NOMO-1 (cell line): ENCODE data around the gene SOS1.
A peak's percentile ranks its signal among the peaks of the same experiment; 100 is the strongest.
"Not testable (repeated sequence)": the region's sequence is repeated elsewhere in the genome, so short reads cannot be mapped to it uniquely, and the experiment has no call there.

Experiments used
- DNase-seq, 2 experiments: peaks; one replicate each; lab custom pipeline; 2025; ENCODE audit not compliant: unreplicated experiment in 2 of 2; lab: John Stamatoyannopoulos, UW

The SOS1 gene

DNA sequence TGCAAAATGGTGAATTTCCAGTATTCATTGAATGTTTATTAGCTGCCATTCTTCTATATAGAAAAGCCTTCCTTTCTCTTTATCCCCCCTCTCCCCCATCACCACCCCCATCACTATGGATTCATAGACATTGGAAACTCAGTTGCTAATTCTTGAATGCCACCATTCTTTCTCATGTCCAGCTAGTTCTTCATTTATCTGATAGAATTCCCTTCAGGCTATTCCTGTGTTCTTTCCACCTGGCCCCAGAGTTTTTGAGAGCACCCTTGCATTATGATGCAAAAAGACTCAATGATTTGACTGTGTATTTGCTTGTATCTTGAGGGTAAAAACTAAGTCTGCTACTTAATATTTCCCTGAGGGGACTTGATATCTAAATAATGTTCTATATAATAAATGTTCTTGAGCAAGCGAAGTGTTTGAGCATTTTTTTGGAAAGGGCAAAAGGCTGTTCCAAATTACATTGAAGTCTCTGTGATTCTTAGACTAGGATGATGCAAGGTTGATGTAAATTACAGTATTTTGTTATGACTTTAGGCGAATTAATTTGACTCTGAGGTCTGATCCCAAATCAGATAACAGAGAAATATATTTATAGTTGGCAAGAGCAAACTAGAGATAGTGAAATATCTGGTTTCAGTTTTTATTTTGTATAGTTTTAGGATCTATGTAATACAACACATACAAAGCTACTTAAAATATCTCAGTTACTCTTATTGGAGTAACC is 18.8 kb upstream of the SOS1 start:
- DNase-seq, result no peak

DNA sequence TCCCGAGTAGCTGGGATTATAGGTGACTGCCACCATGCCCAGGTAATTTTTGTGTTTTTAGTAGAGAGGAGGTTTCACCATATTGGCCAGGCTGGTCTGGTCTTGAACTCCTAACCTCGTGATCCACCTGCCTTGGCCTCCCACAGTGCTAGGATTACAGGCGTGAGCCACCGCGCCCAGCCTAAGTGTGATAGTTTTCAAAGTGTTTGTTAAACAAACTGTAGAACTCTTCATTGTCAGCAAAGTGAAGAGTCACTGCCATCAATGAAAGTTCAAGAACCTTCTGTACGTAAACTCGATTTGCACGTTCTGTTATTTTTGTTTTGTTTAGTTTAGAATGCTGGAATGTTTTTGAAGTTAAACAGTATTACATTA is 18.0 kb upstream of the SOS1 start:
- DNase-seq, result no peak

DNA sequence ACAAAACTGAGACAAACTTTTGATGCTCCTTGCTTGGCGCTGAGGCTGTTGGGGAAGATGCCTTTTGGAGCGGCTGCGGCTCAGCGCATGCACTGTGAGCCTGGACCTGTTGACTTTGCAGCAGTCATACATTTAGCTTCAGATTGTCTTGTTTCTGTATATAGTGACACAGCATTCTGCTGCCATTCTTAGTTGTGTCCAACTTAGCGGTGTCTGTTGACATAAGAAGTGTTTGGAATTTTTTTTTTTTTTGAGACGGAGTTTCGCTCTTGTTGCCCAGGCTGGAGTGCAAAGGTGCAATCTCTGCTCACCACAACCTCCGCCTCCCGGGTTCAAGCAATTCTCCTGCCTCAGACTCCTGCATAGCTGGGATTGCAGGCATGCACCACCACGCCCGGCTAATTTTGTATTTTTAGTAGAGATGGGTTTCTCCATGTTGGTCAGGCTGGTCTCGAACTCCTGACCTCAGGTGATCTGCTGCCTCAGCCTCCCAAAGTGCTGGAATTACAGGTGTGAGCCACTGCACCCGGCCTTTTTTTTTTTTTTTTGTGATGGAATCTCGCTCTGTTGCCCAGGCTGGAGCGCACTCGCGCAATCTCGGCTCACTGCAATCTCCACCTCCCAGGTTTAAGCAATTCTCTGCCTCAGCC is 17.5 kb upstream of the SOS1 start:
- not testable (repeated sequence) for DNase-seq

DNA sequence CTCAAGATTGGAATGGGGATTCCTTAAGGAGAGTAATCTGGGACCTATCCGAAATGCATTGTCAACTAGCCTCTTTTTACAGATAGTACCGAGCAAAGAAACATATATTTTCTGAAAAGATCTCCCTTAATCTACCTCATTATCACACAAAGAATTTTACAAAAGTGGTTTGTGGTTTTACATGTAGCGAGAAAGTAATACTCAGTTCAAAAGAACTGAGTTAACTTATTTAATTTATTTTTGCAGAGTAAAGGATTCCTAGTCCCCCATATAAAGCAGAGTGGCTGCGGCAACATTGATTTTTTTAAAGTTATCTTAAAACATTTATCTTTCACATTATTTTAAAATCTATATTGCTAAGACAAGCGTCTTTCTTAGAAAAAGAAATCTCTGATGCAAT is 15.9 kb upstream of the SOS1 start:
- no peak for DNase-seq

DNA sequence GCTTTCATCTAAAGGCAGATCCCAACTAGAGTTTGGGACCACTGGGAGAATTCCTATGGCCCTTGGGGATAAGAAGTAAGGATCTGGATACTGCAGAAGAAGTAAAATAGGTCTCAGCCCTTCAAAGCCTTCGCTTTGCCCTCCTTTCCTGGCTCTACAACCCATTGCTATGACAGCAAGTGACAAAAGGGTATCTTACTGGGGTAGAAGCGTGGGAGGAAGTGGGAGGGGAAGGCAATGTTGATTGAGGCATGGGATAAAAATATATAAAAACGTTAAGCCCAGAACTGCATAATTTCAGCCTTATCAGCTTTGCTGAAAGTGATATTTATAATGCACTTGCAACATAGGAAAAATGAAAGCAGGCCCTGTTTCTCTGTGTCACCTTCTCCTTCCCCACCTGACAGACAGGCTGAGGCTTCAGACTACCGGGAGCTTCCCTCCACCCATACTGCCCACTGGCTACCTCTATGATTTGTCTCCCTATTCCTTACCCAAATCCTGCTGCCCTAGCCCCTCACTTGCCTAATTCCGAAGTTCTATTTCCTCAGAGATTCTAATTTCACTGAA is 14.9 kb upstream of the SOS1 start:
- no peak for DNase-seq

DNA sequence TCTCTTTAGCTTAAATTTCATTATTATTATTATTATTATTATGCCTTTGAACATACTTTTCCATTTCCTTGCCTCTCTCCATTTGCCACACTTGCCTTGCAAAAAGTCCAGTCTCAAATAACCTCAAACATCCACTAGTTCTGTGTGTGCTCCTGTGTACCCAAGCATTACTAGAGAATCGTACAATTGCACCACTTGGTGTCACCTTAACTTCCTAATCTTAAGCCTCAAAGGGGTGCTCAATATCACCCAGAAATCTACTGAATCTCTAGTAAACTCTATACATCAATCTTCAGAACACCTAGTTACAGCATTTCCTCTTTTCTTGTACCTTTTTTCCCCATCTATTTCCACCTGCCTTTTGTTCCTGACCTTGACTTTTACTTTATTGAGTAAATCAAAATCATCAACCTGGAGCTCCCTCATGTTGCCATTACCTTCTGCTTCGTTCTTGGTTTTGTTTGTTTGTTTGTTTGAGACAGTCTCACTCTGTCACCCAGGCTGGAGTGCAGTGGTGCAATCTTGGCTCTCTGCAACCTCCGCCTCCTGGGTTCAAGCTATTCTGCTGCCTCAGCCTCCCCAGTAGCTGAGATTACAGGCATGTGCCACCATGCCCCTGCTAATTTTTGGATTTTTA is 12.5 kb upstream of the SOS1 start:
- no peak for DNase-seq

DNA sequence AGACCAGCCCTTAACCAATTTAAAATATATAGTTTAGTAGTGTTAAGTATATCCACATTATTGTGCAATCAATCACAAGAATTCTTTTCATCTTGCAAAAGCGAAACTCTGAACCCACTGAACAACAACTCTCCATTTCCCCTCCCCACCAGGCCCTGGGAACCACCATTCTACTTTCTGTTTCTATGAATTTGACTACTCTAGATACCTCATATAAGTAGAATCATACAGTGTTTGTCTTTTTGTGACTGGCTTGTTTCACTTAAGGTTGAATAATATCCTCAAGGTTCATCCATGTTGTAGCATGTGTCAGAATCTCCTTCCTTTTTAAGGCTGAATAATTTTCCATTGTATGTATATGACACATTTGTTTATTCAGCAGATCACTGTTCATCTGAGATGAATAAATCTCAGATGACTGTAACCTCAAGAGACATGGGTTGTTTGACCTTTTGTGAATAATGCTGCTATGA is 8.1 kb upstream of the SOS1 start:
- DNase-seq, result peak; percentile 68 to 78

DNA sequence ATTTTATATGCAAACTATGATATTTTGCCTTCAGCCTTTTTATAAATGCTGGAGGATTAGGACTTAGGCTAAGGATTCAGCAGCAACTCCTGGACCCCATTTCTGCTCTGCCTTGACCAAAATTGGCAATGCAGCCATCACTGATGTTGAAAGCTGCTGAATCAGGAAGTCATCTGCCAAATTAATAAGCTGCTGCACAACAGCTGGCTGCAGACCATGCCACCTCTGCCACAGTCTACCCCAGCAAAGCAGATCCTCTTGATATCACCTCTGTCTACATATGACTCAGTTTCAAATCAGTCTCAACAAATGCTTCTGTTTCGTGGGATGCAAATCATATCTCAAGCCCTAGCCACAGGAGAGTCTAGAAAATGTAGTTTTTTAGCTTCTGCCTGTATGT is 7.1 kb upstream of the SOS1 start:
- DNase-seq, result peak in 1 of 2 experiments; percentile 47

DNA sequence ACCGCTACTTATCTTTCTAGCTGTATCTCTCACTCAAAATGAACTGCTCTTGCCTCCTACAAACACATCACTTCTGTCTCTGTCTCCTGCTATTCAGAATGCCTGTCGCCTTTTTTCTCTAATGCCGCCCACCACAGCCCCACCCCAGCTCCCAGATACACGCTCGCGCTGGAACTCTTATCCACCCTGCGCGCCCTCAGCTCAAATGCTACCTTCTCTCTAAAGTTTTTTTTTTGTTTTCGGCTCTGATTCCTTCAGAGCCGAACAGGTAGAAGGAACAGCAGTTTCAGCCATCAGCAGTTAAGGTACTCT is 3.9 kb upstream of the SOS1 start:
- DNase-seq, result peak in 1 of 2 experiments; percentile 31

DNA sequence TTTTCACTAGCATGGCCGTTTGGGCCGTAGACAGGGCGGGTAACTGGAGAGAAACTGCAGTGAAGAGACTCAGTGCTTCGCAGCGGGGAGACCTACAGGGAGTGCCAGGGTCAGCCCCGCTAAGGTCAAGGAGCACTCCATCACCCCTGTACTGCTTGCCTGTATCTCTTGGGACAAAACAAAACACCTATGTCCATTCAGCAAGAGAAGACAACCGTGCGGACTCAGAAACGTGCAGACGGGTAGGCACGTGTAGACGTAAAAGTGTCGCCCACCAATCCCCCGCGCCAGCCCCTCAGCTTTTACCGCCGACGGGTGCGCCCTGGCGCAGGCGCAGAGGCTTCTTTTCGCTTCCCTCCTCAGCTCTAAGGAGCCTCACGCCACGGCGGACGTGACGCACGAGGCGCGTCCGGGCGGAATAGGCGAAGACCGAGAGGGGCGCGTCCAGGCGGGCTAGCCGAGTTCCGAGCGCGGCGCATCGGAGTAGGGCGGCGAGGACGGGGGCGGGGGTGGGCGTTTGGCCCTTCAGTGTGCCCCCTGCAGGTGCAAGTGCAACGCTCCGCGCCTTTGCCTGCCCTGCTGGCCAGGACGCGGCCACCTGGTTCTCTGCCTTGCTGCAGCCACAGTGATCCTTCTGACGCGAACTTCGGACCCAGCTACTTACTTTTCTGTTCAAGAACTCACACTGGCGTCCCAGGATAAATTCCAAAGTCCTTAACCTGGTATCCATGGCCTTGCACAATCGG is 3.3 kb upstream of the SOS1 start:
- peak; percentile 90 to 96 for DNase-seq

DNA sequence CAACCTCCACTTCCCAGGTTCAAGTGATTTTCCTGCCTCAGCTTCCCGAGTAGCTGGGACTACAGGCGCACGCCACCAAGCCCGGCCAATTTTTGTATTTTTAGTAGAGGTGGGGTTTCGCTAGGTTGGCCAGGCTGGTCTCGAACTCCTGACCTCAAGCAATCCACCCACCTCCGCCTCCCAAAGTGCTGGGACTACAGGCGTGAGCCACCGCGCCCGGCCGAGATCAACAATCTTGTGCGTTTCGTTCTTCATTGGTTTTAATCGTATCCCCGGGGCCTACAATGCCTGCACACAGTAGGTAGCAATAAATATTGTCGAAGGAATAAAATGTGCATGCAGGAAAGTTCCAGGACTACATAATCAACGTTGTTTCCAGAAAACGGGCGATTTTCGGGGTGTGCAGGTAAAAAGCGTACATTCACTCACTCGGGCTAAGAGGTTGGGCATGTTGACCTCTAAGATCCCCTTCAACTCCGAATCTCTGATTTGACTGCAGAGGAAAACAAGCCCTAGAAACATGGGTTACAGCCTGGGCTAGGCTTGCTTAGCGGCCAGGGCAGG is 2.7 kb upstream of the SOS1 start:
- DNase-seq, result peak in 1 of 2 experiments; percentile 48

DNA sequence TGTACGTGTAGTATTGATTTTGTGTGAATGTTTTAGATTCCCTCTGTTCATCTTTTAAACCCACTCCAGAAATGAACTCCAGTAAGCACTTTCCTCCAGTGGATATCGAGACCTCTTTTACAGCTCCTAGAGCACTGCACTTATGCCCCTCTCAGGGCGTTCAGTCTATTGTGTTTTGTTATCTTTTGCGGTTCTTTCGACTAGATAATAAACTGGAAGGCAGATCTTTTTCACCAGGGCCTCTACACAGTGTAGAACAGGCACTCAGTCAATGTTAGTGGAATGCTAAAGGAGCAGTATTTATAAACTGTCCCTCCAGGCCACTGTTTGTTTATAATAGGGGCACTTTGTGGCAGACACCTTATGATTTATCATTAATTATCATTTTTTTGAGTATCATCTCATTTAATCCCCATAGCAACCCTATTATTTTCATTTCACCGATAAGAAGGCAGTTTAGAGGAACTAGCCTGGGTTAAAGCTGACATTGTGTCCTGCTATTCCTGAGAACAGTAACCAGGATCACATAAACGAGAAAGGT is 742 bp upstream of the SOS1 start:
- no peak for DNase-seq

DNA sequence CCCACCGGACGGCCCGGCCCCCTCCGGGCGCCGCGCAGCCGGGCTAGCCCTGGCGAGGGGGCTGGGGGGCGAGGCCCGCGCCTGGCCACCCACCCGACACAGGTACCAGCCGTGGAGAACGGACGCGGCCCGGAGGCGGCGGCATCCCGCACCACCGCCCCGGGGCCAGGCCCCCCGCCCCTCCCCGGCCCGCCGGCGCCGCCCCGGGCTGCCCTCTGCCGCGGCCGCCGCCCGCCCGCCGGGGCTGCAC is 405 bp downstream of the SOS1 start:
- no peak for DNase-seq

DNA sequence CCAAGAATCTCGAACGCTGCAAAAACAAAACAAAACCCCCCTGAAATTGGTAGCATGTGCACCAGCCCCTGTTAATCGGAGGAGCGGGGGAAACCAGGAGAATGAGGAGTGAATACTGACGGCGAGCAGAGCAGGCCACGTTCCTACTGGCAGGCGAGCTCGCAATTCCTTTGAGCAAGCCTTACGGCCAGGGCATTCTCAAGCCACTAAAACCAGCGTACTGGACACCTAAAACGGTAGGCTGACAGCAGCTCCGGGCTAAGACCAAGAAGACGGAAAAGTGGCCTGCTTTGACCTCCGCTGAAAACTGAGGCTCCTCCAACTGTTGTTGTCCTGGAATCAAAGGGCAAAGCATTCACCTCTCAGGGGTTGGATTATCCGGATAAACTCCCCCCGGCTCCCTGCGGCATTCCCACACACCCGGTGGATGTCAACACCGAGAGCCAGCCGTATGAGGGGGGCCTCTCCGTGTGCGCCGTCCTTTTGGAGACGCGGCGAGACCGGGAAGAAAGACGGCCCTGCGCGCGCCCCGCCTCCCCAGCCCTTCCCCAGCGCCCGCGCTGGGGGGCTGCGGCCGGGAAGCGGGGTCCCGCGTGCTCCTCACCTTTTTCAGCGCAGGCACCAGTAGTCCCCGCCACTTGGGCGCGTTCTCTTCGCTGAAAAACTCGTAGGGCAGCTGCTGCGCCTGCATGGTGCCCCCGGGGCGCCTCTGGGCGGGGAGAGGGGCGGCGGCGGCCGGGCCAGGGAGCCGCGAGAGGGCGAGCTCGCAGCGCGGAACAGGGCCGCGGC is 925 bp downstream of the SOS1 start:
- peak; percentile 44 to 67 for DNase-seq

DNA sequence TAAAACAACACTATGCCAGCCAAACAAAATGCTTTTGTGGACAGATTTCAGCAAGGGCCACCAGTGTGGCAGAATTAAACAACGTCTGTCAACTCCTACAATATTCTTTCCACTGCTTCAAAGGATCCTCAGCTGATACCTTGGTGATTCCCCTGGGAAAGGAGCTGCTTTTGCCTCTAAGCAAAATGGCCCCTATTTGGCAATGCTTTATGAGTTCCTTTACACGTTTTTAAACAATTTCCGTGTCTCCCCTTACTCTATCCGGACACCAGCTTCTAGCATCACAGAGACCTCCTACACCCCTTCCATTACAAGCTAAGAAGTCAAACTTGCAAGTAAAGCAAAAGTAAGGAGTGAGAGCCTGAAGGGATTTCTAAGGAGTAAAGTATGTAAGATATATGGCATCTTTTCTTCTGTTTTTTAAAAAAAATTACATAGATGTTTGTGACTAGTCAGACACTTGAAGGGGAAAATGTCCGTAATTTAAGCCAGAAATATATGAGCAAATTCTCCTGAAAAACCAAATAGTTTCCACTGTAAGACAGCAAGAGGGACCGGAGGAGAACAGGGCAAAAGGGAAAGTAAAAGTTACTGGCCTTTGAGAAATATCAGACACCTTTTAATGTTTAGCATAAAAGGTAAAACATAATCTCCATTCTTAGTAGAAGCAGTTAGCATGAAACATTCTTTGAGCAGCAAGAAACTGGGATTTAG is 1.9 kb downstream of the SOS1 start:
- DNase-seq, result peak in 1 of 2 experiments; percentile 18

DNA sequence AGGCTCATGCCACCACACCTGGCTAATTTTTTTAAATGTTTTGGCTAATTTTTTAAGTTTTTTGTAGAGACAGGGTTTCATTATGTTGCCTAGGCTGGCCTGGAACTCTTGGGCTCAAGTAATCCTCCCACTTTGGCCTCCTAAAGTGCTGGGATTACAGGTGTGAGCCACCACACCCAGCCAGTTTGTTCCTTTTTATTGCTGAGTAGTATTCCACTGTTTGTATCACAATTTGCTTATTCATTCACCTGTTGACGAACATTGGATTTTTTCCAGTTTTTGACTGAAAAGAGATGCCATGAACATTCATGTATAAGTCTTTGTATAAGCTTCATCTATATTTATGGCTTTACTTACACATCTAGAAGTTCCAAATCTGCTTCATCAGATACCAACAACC is 5.3 kb downstream of the SOS1 start:
- DNase-seq, result no peak

DNA sequence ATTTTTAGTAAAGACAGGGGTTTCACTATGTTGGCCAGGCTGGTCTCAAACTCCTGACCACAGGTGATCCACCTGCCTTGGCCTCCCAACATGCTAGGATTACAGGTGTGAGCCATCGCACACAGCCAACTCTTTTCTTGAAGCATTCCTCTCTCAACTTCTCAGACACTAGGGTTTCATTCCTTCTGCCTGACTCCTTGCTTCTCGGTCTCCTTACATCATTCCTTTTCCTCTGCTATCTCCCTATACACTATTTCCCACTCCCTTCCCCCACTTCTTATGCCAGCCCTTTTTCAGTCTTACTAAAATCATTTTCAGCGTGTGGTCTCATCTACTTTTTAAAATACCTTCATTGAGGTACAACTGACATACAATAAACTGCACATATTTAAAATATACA is 6.1 kb downstream of the SOS1 start:
- no peak for DNase-seq

DNA sequence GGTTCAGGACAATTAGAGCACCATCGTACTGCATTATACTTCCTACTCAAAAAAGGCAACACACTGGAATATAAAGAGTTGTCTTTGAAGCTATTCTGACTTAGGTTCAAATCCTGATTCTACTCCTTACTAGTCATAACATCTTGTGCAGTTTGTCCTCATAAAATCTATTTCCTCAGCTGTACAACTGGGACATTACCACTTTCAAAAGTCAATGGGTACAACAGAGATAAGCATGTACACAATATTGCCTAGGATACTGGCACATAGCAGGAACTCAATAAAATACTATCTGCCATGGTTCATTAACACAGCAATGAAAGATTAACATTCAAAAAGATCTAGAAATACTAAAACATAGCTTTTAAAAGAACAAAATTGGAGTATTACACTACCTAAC is 11.3 kb downstream of the SOS1 start:
- no peak for DNase-seq

DNA sequence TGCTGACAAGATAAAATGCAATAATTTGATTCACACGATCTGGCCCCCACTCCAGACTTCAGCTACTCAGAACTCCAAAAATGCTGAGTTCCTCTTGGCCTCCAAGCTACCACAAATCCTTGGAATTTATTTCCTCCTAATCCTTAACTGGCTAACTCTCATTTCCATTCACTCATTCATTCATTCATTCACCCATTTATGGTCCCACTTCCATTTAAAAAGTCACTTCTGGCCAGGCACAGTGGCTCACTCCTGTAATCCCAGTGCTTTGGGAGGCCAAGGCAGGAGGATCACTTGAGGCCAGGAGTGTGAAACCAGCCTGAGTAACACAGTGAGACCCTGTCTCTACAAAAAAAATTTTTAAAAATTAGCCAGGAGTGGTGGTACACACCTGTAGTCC is 12.5 kb downstream of the SOS1 start:
- DNase-seq, result no peak
